HG03159 (cell line): ENCODE data around the gene NTSR1.

Experiments used
- ATAC-seq: cut with Tn5 transposase; IDR thresholded peaks from one replicate; pipeline ENCODE4 v1.9.1; 2021; ENCODE audit warnings: mild to moderate bottlenecking, moderate library complexity; ENCODE audit not compliant: unreplicated experiment

The NTSR1 gene

GRCh38 chr20:62706857-62707256, 1.8 kb upstream of the NTSR1 start:
- ATAC-seq, result no peak

- ATAC-seq, result no peak
Observed at GRCh38 chr20:62707276-62707920, 1.2 kb upstream of the NTSR1 start.

GRCh38 chr20:62707921-62708521, 615 bp upstream of the NTSR1 start:
- no peak for ATAC-seq

DNA sequence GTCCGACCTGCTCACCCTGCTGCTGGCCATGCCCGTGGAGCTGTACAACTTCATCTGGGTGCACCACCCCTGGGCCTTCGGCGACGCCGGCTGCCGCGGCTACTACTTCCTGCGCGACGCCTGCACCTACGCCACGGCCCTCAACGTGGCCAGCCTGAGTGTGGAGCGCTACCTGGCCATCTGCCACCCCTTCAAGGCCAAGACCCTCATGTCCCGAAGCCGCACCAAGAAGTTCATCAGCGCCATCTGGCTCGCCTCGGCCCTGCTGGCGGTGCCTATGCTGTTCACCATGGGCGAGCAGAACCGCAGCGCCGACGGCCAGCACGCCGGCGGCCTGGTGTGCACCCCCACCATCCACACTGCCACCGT, 885 bp downstream of the NTSR1 start:
- ATAC-seq, result no peak

DNA sequence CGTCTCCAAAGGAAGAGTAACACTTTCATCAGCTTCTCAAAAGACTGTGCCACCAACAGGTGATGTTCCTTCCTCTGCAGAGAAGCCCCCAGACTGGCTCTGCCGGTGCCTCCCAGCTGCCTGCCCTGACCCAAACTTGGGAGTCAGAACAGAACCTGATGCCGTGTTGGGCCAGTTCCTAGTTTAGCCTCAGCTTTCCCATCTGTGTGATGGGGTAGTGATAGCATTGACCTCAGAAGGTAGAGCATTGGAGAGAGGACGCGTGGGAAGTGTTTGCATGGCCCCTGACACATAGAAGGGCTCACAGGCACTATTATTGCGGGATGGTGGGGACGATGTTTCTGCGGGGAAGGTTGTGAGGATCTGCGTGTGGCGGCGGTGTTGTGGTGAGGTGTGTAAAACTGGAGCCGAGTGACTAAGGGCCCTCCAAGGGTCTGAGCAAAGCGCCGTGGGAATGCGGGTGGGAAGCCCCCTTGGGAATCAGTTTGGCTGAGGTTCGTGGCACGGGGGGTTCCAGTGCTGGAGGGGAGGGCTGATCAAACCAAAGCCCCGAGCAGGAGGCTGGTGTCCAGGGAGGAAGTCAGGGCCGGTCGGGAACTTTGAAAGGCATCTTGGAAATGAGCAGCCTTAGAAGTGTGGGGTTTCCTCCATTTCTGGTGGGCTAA, 1.7 kb downstream of the NTSR1 start:
- ATAC-seq, result no peak

GRCh38 chr20:62710886-62711702, 2.5 kb downstream of the NTSR1 start:
- no peak for ATAC-seq

- ATAC-seq, result no peak
Observed at GRCh38 chr20:62711703-62712101, 3.1 kb downstream of the NTSR1 start.

GRCh38 chr20:62712606-62713005, 4.0 kb downstream of the NTSR1 start:
- ATAC-seq, result no peak

- no peak for ATAC-seq
Observed at GRCh38 chr20:62714006-62714405, 5.4 kb downstream of the NTSR1 start.

DNA sequence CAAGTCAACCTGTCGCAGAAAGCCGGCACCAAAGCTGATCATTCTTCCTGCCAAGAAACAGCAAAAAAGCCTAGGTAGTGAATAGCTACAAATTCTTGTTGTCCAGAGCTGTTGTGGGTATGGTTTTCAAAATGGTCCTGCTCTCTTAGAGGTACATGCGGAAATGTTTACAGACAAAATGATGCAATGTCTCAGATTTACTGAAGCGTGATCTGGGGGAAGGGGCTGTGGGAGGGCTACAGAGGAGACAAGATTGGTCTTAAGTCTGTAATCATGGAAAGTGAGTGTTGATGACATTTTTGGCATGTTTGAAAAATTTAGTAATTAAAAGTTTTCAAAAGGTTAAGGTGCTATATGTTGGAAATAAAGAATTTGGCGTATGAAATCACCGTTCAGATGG, 6.2 kb downstream of the NTSR1 start:
- ATAC-seq, result no peak

DNA sequence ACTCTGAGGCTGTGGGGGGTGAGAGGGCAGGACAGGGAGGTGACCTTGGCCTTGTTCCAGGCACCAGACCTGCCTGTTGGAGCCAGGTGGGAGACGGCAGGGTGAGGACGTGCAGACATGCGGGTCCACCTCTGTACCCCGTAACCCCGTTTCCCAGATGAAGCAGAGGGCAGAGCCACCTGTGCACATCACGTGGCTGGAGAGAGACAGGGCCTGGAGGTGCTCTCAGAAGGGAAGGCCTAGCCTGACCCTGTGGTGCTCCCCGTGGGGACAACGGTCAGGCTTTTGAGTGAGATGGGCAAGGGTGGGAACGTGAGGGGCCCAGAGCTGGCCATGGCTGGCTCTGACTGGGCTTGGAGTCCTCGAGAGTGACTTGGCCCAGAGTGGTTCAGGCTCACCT, 6.6 kb downstream of the NTSR1 start:
- ATAC-seq, result no peak

DNA sequence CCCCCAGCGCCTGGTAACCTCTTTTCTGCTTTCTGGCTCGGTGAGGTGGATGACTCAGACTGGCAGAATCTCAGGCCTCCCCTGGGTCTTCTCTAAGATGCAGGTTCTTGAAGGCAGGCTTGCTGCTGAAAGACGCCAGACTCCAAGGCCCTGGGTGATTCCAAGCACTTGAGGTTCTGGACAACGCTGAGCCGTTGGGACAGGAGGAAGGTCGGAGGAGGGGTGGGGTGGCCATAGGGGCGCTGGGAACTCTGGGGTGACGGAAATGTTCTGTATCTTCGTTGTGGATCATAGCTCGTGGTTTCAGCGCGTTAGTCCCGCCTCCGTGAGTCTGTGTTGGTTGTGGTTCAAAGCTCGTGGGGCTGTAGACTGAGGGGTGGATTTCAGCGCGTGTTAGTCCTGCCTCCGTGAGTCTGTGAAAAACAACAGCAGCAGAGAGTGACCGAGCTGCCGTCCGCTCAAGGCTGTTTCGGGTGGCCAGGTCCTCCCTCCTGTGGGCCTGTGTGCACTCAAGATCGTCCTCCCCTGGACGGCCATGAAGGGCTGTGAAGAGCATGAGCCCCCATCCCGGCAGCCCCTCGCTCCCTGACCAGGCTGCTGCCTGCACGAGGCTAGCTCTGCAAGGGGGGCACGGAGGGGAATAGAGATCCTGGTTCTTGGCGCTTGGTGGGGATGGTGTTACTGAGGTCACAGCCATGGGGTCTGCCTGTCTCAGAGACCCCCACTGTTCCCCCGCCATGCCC, 7.7 kb downstream of the NTSR1 start:
- no peak for ATAC-seq

DNA sequence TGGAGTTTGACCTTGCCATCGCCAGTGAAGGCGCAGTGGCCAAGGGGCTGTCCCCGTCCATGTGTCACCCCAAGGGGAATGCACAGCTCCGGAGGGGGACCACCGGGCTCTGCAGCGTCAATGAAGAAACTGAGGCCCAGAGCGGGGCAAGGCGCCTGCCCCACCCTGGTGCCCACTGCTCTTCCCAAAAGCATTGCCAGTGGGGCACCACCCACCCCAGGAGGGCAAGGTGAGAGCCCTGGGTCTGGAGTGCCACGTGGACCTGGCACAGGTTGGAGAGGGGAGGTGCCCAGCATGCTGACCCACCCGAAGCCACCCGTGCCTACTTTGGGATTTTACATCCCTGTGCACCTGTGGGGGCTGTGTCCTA, 8.3 kb downstream of the NTSR1 start:
- ATAC-seq, result no peak

DNA sequence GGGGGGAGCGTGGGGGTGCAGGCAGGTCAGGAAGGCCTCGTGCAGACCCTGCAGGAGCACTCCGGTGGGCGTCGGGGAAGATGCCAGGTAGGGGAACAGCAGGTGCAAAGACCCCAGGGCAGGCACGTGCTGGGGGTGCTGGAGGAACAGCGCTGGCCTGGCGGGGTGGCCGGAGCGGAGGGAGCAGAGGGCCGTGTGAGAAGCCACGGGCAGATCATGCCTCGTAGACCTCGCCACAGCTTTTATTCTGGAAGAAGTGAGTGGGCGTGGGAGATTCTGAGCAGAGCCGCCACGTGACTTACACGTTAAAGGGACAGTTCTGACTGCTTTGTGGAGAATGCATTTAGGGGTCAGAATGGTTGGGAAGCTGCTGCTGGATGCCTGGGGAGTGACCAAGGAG, 9.3 kb downstream of the NTSR1 start:
- no peak for ATAC-seq

- ATAC-seq, result no peak
Observed at GRCh38 chr20:62718546-62718945, 9.9 kb downstream of the NTSR1 start.

GRCh38 chr20:62719250-62719935, 10.8 kb downstream of the NTSR1 start:
- ATAC-seq, result no peak

GRCh38 chr20:62721511-62722370, 13.1 kb downstream of the NTSR1 start:
- ATAC-seq, result no peak

DNA sequence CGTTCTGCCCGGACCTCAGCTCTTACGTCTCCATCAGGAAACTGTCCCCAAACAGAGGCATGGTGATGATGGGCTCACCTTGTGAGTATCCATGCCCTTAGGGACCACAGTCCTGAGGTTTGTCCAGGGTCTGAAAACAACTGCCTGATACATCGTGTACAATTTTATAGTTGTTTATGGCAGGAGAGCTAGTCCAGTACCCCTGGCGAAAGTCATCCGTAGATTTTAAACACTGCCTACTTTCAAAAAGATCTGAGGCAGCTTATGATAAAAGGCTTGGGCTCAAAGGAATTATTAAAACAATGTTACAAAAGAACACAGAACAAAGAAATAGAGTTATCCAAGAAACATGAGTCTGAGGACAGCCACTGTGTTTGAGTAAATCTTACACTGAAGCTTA, 14.0 kb downstream of the NTSR1 start:
- ATAC-seq, result no peak

DNA sequence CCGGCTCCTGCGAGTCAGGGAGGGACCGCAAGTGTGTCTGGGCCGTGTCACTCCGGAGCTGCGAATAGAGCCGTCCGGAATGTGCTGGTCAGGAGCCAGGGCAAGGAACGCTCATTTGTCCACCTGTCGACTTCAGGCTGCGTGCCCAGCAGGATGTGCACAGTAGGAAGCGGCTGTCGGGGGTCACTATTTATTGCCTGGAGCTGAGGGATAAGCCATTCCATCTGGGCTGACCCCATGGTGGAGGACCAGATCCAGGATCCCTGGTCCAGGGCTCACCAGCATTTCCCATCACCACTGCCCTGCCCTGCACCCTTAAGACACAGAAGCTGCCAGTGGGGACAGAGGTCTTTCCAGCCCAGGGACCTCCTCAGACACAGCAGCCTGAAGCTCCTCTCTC, 14.7 kb downstream of the NTSR1 start:
- no peak for ATAC-seq
